Astrocyte (in vitro differentiated cells and primary cell): Measurements from ENCODE around the gene LAMA3.

ENCODE experiments used
- EZH2 ChIP-seq: IDR thresholded peaks from 2 replicates; pipeline ENCODE4 v1.6.1; 2012; ENCODE audit warnings: mild to moderate bottlenecking, low read length, inconsistent platforms; ENCODE audit not compliant: insufficient read depth
- TF ChIP-seq, protein P1 (sequence below): IDR thresholded peaks from 2 replicates; pipeline ENCODE4 v1.5.1; 2011; ENCODE audit warnings: low read depth, mild to moderate bottlenecking, inconsistent platforms, low read length, moderate library complexity; ENCODE audit not compliant: insufficient read depth

DNA sequence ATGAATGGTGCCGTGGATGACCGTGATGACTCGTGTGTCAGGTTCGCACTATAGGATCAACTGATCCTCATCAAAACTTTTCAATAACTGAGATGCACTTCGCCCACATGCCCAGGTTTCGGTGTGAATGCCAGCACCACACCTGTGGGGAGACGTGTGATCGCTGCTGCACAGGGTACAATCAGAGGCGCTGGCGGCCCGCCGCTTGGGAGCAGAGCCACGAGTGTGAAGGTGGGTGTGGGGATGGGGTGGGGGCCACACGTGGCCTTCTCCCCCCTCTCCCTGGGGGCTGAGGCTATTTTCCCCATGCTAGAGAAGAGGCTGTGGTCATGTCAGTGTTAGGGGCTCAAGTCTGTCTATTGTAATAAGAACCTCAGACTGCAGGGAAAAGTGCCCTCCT is 69.0 kb downstream of the LAMA3 start:
- TF ChIP-seq EZH2, result no peak
- TF ChIP-seq, protein P1, sequence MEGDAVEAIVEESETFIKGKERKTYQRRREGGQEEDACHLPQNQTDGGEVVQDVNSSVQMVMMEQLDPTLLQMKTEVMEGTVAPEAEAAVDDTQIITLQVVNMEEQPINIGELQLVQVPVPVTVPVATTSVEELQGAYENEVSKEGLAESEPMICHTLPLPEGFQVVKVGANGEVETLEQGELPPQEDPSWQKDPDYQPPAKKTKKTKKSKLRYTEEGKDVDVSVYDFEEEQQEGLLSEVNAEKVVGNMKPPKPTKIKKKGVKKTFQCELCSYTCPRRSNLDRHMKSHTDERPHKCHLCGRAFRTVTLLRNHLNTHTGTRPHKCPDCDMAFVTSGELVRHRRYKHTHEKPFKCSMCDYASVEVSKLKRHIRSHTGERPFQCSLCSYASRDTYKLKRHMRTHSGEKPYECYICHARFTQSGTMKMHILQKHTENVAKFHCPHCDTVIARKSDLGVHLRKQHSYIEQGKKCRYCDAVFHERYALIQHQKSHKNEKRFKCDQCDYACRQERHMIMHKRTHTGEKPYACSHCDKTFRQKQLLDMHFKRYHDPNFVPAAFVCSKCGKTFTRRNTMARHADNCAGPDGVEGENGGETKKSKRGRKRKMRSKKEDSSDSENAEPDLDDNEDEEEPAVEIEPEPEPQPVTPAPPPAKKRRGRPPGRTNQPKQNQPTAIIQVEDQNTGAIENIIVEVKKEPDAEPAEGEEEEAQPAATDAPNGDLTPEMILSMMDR, result no peak
